ENCODE results near the gene AHCY. TPM values are rescaled to one million over a fixed set of nuclear protein-coding genes. Genes with fewer than 3 reads are reported as not detected.
A peak's percentile ranks its signal among the peaks of the same experiment; 100 is the strongest.

AHCY gene
- total and polyA plus RNA-seq, 2 donors (not counting 1 experiment from before 2014, with no cell fraction given) = 68.4 to 78.3 TPM

DNA sequence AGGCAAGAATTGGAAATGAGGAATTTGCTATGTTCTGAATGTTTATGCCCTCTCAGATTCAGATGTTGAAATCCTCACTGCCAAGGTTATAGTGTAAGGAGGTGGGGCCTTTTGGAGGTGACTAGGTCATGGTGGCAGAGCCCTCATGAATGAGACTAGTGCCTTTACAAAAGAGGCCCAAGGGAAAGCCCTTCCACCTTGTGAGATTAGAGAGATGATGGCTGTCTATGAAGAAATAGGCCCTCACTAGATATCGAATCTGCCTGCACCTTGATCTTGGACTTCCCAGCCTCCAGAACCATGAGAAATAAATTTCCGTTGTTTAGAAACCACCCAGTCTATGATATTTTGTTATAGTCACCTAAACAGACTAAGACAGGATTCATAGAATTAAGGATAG lies 51.5 kb downstream of the AHCY start:
- TF ChIP-seq CTCF (conservative IDR thresholded peaks at IDR 0.05 in 1 of 2, IDR thresholded peaks at IDR 0.05 in 1 of 2; ENCODE audit: low read depth in 1 of 2, low read length in 2 of 2) (no peak), EZH2 (IDR thresholded peaks at IDR 0.05; ENCODE audit: low read length, missing control alignments) (no peak)
- H4K20me1 ChIP-seq (ENCODE audit: control insufficient read depth, extremely low read depth, insufficient read depth, low read length) = no peaks in the 10 kb centered on the region
- H3K9ac ChIP-seq (ENCODE audit: insufficient read depth, low read length) = no peak overlapping the region
- H3K79me2 ChIP-seq (ENCODE audit: control insufficient read depth, insufficient read depth, low read length) = no peaks in the 10 kb centered on the region
- H3K4me1 ChIP-seq (ENCODE audit: control insufficient read depth, extremely low read depth, insufficient read depth, low read length) = no peaks in the 10 kb centered on the region
- no peak for DNase-seq (ENCODE audit: low read depth in 2 of 2)
- H2AFZ ChIP-seq (ENCODE audit: low read length) = no peak overlapping the region
- no peak overlapping the region for H3K4me3 ChIP-seq (replicated peaks in 1 of 4; ENCODE audit: control extremely low read depth in 1 of 4, insufficient read depth in 1 of 4, low read depth in 3 of 4, low read length in 4 of 4)
- no peaks in the 10 kb centered on the region for H3K27me3 ChIP-seq (ENCODE audit: control insufficient read depth, insufficient read depth, low read length)
- no peaks in the 10 kb centered on the region for H3K9me3 ChIP-seq (ENCODE audit: control insufficient read depth, insufficient read depth, low read depth, low read length)
- H3K4me2 ChIP-seq (ENCODE audit: extremely low read depth, insufficient read depth, low read length) = no peak overlapping the region
- no peak overlapping the region for H3K27ac ChIP-seq (ENCODE audit: insufficient read depth, low read length)
- no peaks in the 10 kb centered on the region for H3K36me3 ChIP-seq (ENCODE audit: control insufficient read depth, insufficient read depth, low read length)

GRCh38 chr20:34250005-34250404 lies 53.1 kb downstream of the AHCY start:
- TF ChIP-seq EZH2 (IDR thresholded peaks at IDR 0.05; ENCODE audit: low read length, missing control alignments) (no peak), CTCF (conservative IDR thresholded peaks at IDR 0.05 in 1 of 2, IDR thresholded peaks at IDR 0.05 in 1 of 2; ENCODE audit: low read depth in 1 of 2, low read length in 2 of 2) (no peak)
- Histone ChIP-seq H3K4me3 (replicated peaks in 1 of 4; ENCODE audit: control extremely low read depth in 1 of 4, insufficient read depth in 1 of 4, low read depth in 3 of 4, low read length in 4 of 4) (no peak overlapping the region), H3K9ac (ENCODE audit: insufficient read depth, low read length) (no peak overlapping the region), H3K4me1 (ENCODE audit: control insufficient read depth, extremely low read depth, insufficient read depth, low read length) (no peaks in the 10 kb centered on the region), H3K36me3 (ENCODE audit: control insufficient read depth, insufficient read depth, low read length) (no peaks in the 10 kb centered on the region), H3K4me2 (ENCODE audit: extremely low read depth, insufficient read depth, low read length) (no peak overlapping the region), H4K20me1 (ENCODE audit: control insufficient read depth, extremely low read depth, insufficient read depth, low read length) (no peaks in the 10 kb centered on the region), H3K27ac (ENCODE audit: insufficient read depth, low read length) (no peak overlapping the region), H2AFZ (ENCODE audit: low read length) (no peak overlapping the region), H3K27me3 (ENCODE audit: control insufficient read depth, insufficient read depth, low read length) (no peaks in the 10 kb centered on the region), H3K9me3 (ENCODE audit: control insufficient read depth, insufficient read depth, low read depth, low read length) (no peaks in the 10 kb centered on the region), H3K79me2 (ENCODE audit: control insufficient read depth, insufficient read depth, low read length) (no peaks in the 10 kb centered on the region)
- no peak for DNase-seq (ENCODE audit: low read depth in 2 of 2)

DNA sequence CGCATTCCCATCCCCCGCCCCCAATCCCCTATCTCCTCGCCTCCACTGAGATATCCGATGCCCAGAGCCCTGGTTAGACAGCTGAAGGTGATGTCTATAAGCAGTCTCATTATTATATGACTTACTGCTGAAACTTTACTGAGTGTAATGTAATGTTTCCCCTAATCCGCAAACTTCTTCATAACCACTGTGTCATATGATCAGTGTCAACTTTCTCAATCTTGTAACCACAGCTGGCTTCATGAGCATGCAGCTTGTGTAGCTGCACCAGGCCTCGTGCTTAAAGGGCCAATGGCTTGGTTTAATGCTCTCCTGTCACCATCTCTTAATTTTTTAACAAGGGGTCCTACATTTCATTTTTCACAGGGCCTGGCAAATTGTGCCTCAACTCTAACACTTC lies 53.9 kb downstream of the AHCY start:
- Histone ChIP-seq H3K4me3 (replicated peaks in 1 of 4; ENCODE audit: control extremely low read depth in 1 of 4, insufficient read depth in 1 of 4, low read depth in 3 of 4, low read length in 4 of 4) (no peak overlapping the region), H3K4me1 (ENCODE audit: control insufficient read depth, extremely low read depth, insufficient read depth, low read length) (no peaks in the 10 kb centered on the region), H3K9ac (ENCODE audit: insufficient read depth, low read length) (no peak overlapping the region), H3K27me3 (ENCODE audit: control insufficient read depth, insufficient read depth, low read length) (no peaks in the 10 kb centered on the region), H3K27ac (ENCODE audit: insufficient read depth, low read length) (no peak overlapping the region), H3K4me2 (ENCODE audit: extremely low read depth, insufficient read depth, low read length) (no peak overlapping the region), H3K36me3 (ENCODE audit: control insufficient read depth, insufficient read depth, low read length) (no peaks in the 10 kb centered on the region), H4K20me1 (ENCODE audit: control insufficient read depth, extremely low read depth, insufficient read depth, low read length) (no peaks in the 10 kb centered on the region), H3K79me2 (ENCODE audit: control insufficient read depth, insufficient read depth, low read length) (no peaks in the 10 kb centered on the region), H3K9me3 (ENCODE audit: control insufficient read depth, insufficient read depth, low read depth, low read length) (no peaks in the 10 kb centered on the region), H2AFZ (ENCODE audit: low read length) (no peak overlapping the region)
- DNase-seq (ENCODE audit: low read depth in 2 of 2) = peak; percentile 47 to 75
- TF ChIP-seq EZH2 (IDR thresholded peaks at IDR 0.05; ENCODE audit: low read length, missing control alignments) = no peak
